IMR-90 (cell line): ENCODE data around the gene B4GALNT2. TPM values are rescaled to one million over a fixed set of nuclear protein-coding genes. Genes with fewer than 3 reads are reported as not detected.

ENCODE experiments used
- ATAC-seq: fragments of 200-7000 bp; cut with Tn5 transposase; 2 replicates; pipeline ENCODE4 v1.9.1; 2020; ENCODE audit warnings: low read depth, mild to moderate bottlenecking, moderate library complexity
- BruUV-seq: library from RNA; stranded (reverse); fragments of 400-500 nt; replicated peaks from 2 replicates; lab custom pipeline; 2021; lab: Mats Ljungman, UMichigan
- CTCF ChIA-PET: fragments of 300-600 bp; formaldehyde crosslinking; extraction: SDS; loops from one replicate; lab custom pipeline; 2021; ENCODE audit warnings: antibody characterized with exemption; lab: Yijun Ruan, JAX
- POLR2A ChIA-PET: fragments of 300-600 bp; sonication (Branson Sonifier 250); formaldehyde crosslinking; loops from one replicate; lab custom pipeline; 2022; ENCODE audit warnings: antibody characterized with exemption; ENCODE audit not compliant: unreplicated experiment; lab: Charles Lee
- DNase-seq: peaks from one replicate; pipeline ENCODE4 v3.0.0; 2013
- H2AFZ ChIP-seq: replicated peaks from 2 replicates; pipeline ENCODE3; 2013; ENCODE audit warnings: low read length, mild to moderate bottlenecking; ENCODE audit not compliant: poor library complexity
- H2AK5ac ChIP-seq: 2 replicates; pipeline ENCODE4 v1.6.1; 2013; ENCODE audit warnings: low read depth, low read length, inconsistent platforms
- H2AK9ac ChIP-seq: replicated peaks from 2 replicates; pipeline ENCODE3; 2013; ENCODE audit warnings: mild to moderate bottlenecking, low read depth, low read length, moderate library complexity; ENCODE audit not compliant: poor library complexity
- H2BK120ac ChIP-seq: 2 replicates; pipeline ENCODE4 v1.6.1; 2013; ENCODE audit warnings: low read depth, low read length, inconsistent platforms
- H2BK15ac ChIP-seq: 3 replicates; pipeline ENCODE4 v1.6.1; 2013; ENCODE audit warnings: low read depth, low read length, inconsistent platforms
- H2BK20ac ChIP-seq: 2 replicates; pipeline ENCODE4 v1.6.1; 2013; ENCODE audit warnings: low read depth, mild to moderate bottlenecking, inconsistent platforms, low read length, moderate library complexity
- H2BK5ac ChIP-seq: 2 replicates; pipeline ENCODE4 v1.6.1; 2013; ENCODE audit warnings: mild to moderate bottlenecking, low read depth, low read length, inconsistent platforms; ENCODE audit not compliant: poor library complexity, severe bottlenecking
- H3K14ac ChIP-seq: replicated peaks from 2 replicates; pipeline ENCODE4 v1.6.1; 2013; ENCODE audit warnings: low read depth, low read length, inconsistent platforms
- H3K18ac ChIP-seq: 2 replicates; pipeline ENCODE4 v1.6.1; 2013; ENCODE audit warnings: low read depth, low read length, control low read depth
- H3K23ac ChIP-seq: 2 replicates; pipeline ENCODE4 v1.6.1; 2013; ENCODE audit warnings: low read depth, low read length, inconsistent platforms
- H3K27ac ChIP-seq: 2 replicates; pipeline ENCODE4 v1.5.1; 2013; ENCODE audit warnings: mild to moderate bottlenecking, control low read depth, low read length; ENCODE audit not compliant: insufficient read depth
- H3K27me3 ChIP-seq: 2 replicates; pipeline ENCODE4 v1.6.1; 2013; ENCODE audit warnings: low read length; ENCODE audit not compliant: control insufficient read depth, insufficient read depth
- H3K36me3 ChIP-seq: 2 replicates; pipeline ENCODE4 v1.6.1; 2013; ENCODE audit warnings: low read length, mixed read lengths; ENCODE audit not compliant: control insufficient read depth, insufficient read depth
- H3K4ac ChIP-seq: 2 replicates; pipeline ENCODE4 v1.6.1; 2013; ENCODE audit warnings: low read depth, low read length, inconsistent platforms
- H3K4me1 ChIP-seq: 2 replicates; pipeline ENCODE4 v1.6.1; 2013; ENCODE audit warnings: low read length, mixed read lengths; ENCODE audit not compliant: control insufficient read depth, insufficient read depth
- H3K4me2 ChIP-seq: 2 replicates; pipeline ENCODE4 v1.6.1; 2013; ENCODE audit warnings: low read depth, mild to moderate bottlenecking, control low read depth, low read length, moderate library complexity
- H3K4me3 ChIP-seq: 2 replicates; pipeline ENCODE4 v1.5.1; 2013; ENCODE audit warnings: low read depth, mild to moderate bottlenecking, control low read depth, low read length, moderate library complexity; ENCODE audit not compliant: insufficient read depth
- H3K56ac ChIP-seq: 2 replicates; pipeline ENCODE4 v1.6.1; 2013; ENCODE audit warnings: low read length, inconsistent platforms; ENCODE audit not compliant: insufficient read depth; ENCODE audit errors: extremely low read depth
- H3K79me1 ChIP-seq, 2 experiments: 2 replicates each; pipeline ENCODE4 v1.6.1; 2013; ENCODE audit warnings: low read length in 2 of 2, inconsistent platforms in 1 of 2, low read depth in 1 of 2
- H3K9ac ChIP-seq: 2 replicates; pipeline ENCODE4 v1.6.1; 2013; ENCODE audit warnings: low read depth, low read length, control low read depth
- H3K9me1 ChIP-seq: 2 replicates; pipeline ENCODE4 v1.6.1; 2013; ENCODE audit warnings: low read length, inconsistent platforms; ENCODE audit not compliant: insufficient read depth
- H3K9me3 ChIP-seq: 2 replicates; pipeline ENCODE4 v1.6.1; 2013; ENCODE audit warnings: low read length; ENCODE audit not compliant: control insufficient read depth, insufficient read depth
- H4K20me1 ChIP-seq: 2 replicates; pipeline ENCODE4 v1.6.1; 2013; ENCODE audit warnings: low read length, inconsistent platforms; ENCODE audit not compliant: insufficient read depth
- H4K5ac ChIP-seq: 2 replicates; pipeline ENCODE4 v1.6.1; 2013; ENCODE audit warnings: mild to moderate bottlenecking, low read depth, low read length, control low read depth
- H4K8ac ChIP-seq, 2 experiments: 2 replicates each; pipeline ENCODE4 v1.6.1; 2013; ENCODE audit warnings: low read depth in 2 of 2, low read length in 2 of 2, control low read depth in 1 of 2, inconsistent platforms in 1 of 2
- H4K91ac ChIP-seq: 2 replicates; pipeline ENCODE4 v1.6.1; 2013; ENCODE audit warnings: low read depth, low read length, inconsistent platforms; ENCODE audit not compliant: insufficient read depth
- BHLHE40 ChIP-seq: fragments of 150-350 bp; IDR thresholded peaks from 2 replicates; pipeline ENCODE4 v1.6.1; 2016; ENCODE audit warnings: mild to moderate bottlenecking, low read depth, low read length
- CEBPB ChIP-seq: IDR thresholded peaks from 2 replicates; pipeline ENCODE4 v1.6.1; 2012; ENCODE audit warnings: low read depth, low read length, improper control_type of control experiment
- CHD1 ChIP-seq: IDR thresholded peaks from 2 replicates; pipeline ENCODE4 v1.6.1; 2012; ENCODE audit warnings: low read depth, low read length, improper control_type of control experiment
- CTCF ChIP-seq: conservative IDR thresholded peaks from 2 replicates; pipeline ENCODE4 v1.5.1; 2012; ENCODE audit warnings: mild to moderate bottlenecking, low read depth, low read length, improper control_type of control experiment
- ELK1 ChIP-seq: fragments of 150-350 bp; IDR thresholded peaks from 2 replicates; pipeline ENCODE4 v1.6.1; 2016; ENCODE audit warnings: low read depth, mild to moderate bottlenecking, low read length, moderate library complexity, borderline replicate concordance
- FOS ChIP-seq: fragments of 150-350 bp; IDR thresholded peaks from 2 replicates; pipeline ENCODE4 v1.6.1; 2016; ENCODE audit warnings: low read depth, low read length
- MAZ ChIP-seq: IDR thresholded peaks from 2 replicates; pipeline ENCODE4 v1.6.1; 2012; ENCODE audit warnings: low read depth, mild to moderate bottlenecking, low read length, improper control_type of control experiment, moderate library complexity, borderline replicate concordance
- MXI1 ChIP-seq: IDR thresholded peaks from 2 replicates; pipeline ENCODE4 v1.6.1; 2012; ENCODE audit warnings: low read depth, mild to moderate bottlenecking, low read length, moderate library complexity, borderline replicate concordance
- NFE2L2 ChIP-seq: fragments of 150-350 bp; IDR thresholded peaks from 2 replicates; pipeline ENCODE4 v1.6.1; 2016; ENCODE audit warnings: low read depth, mild to moderate bottlenecking, low read length
- POLR2A ChIP-seq: IDR thresholded peaks from 2 replicates; pipeline ENCODE4 v1.6.1; 2012; ENCODE audit warnings: mild to moderate bottlenecking, low read depth, low read length
- RCOR1 ChIP-seq: IDR thresholded peaks from 2 replicates; pipeline ENCODE4 v1.6.1; 2012; ENCODE audit warnings: mild to moderate bottlenecking, low read length, improper control_type of control experiment; ENCODE audit not compliant: insufficient replicate concordance
- RFX5 ChIP-seq: IDR thresholded peaks from 2 replicates; pipeline ENCODE4 v1.8.0; 2012; ENCODE audit warnings: low read depth, mild to moderate bottlenecking, low read length, moderate library complexity
- SMC3 ChIP-seq: fragments of 150-350 bp; IDR thresholded peaks from 2 replicates; pipeline ENCODE4 v1.6.1; 2016; ENCODE audit warnings: low read depth, mild to moderate bottlenecking, antibody characterized with exemption, low read length, moderate library complexity
- WGBS, 2 experiments: methylation state at CpG; one replicate each; pipeline versions ENCODE4 v1.1.5 to v1.1.7; 2013; ENCODE audit warnings: missing lambda C conversion rate in 2 of 2; ENCODE audit not compliant: insufficient read length in 1 of 2; ENCODE audit errors: extremely low coverage in 2 of 2; 5-methylcytosine and 5-hydroxymethylcytosine counted together
- dilution Hi-C: fragments of 300-500 bp; cut with HindIII; formaldehyde crosslinking; loops from one replicate; pipeline ENCODE4 v1.14.3; 2018; ENCODE audit warnings: low sequenced_read_pairs; ENCODE audit not compliant: unreplicated experiment
- in situ Hi-C: fragments of 300-500 bp; cut with MboI; formaldehyde crosslinking; loops from 3 replicates; pipeline ENCODE4 v1.14.3; 2019; ENCODE audit warnings: low sequenced_read_pairs, inconsistent platforms, mixed read lengths
- intact Hi-C: fragments of 100-400 bp; cut with micrococcal nuclease; formaldehyde crosslinking; loops from 2 replicates; pipeline ENCODE4 v1.10.0; 2022
- polyA plus RNA-seq, 3 experiments: library from polyadenylated mRNA; depleted of rRNA; stranded (reverse); fragments of >200 nt; gene quantifications; 2 replicates each; pipeline ENCODE4 v1.2.3, GENCODE V29; 2012; ENCODE audit warnings: low replicate concordance in 1 of 3
- total RNA-seq: library from RNA; depleted of rRNA; stranded (reverse); fragments of >200 nt; gene quantifications from 2 replicates; pipeline ENCODE4 v1.2.3, GENCODE V29; 2012

B4GALNT2 gene
- total and polyA plus RNA-seq, 2 of the 4 experiments (the other 2 are of a cell fraction) = not detected

GRCh38 chr17:49191917-49192741 is 59.6 kb downstream of the B4GALNT2 start:
- H2AFZ ChIP-seq = peak overlapping the region; percentile 97
- H3K4me1 ChIP-seq = no peaks in the 10 kb centered on the region
- H4K5ac ChIP-seq = peak overlapping the region; percentile 38
- peak overlapping the region; percentile 57 for H2BK15ac ChIP-seq
- POLR2A ChIA-PET = interaction anchor here (0.5 kb wide), 1 partner anchor 464 kb away, joined by 3 read pairs; the partner anchor contains the start of gene HOXB13
- H3K27me3 ChIP-seq = no peaks in the 10 kb centered on the region
- H3K18ac ChIP-seq = peak overlapping the region; percentile 33
- H3K23ac ChIP-seq = peak overlapping the region; percentile 94
- no peaks in the 10 kb centered on the region for H3K9me3 ChIP-seq
- no peaks in the 10 kb centered on the region for H3K79me1 ChIP-seq
- peak; percentile 97 for TF ChIP-seq FOS
- peak; percentile 89; the same call in 1 of the 2 replicates for TF ChIP-seq ELK1
- TF ChIP-seq POLR2A = peak; percentile 55; the same call in 1 of the 2 replicates
- TF ChIP-seq CEBPB = no peak
- TF ChIP-seq MAZ = no peak; the same call in 1 of the 2 replicates
- peak; percentile 91 for TF ChIP-seq BHLHE40
- no peak for TF ChIP-seq RCOR1
- no peak for TF ChIP-seq RFX5
- TF ChIP-seq CTCF = peak; percentile 35; the same call in 1 of the 2 replicates
- peak; percentile 95; the same call in 1 of the 2 replicates for TF ChIP-seq CHD1
- peak; percentile 96 for TF ChIP-seq MXI1
- TF ChIP-seq SMC3 = 0 out of 2 replicates have a peak, but pooled peaks have one; percentile 4
- TF ChIP-seq NFE2L2 = 0 out of 2 replicates have a peak, but pooled peaks have one; percentile 2
- BruUV-seq = no TSS peak
- DNase-seq (peak; percentile 77), ATAC-seq (peak; percentile 86)
- peak overlapping the region; percentile 90 for H3K4me2 ChIP-seq
- intact Hi-C loops (loop anchor here (5.0 to 10.0 kb wide), 2 partner anchors 35 to 873 kb away; no protein-coding TSS in a partner anchor), in situ Hi-C loops (no loop called here), dilution Hi-C loops (no loop called here)
- peak overlapping the region; percentile 13 to 80 for H4K8ac ChIP-seq
- no peaks in the 10 kb centered on the region for H3K36me3 ChIP-seq
- peak overlapping the region; percentile 64 for H3K56ac ChIP-seq
- H4K20me1 ChIP-seq = peaks cover 3% of the 10 kb centered on the region
- H2BK120ac ChIP-seq = peak overlapping the region; percentile 90
- H3K9me1 ChIP-seq = peaks cover 8% of the 10 kb centered on the region; the same call in 1 of the 2 replicates
- peak overlapping the region; percentile 75 for H4K91ac ChIP-seq
- CTCF ChIA-PET = interaction anchor here (0.7 to 1.7 kb wide), 4 partner anchors 12 to 146 kb away, joined by 3 to 5 read pairs (median 4); no protein-coding TSS in a partner anchor
- H3K27ac ChIP-seq = peak overlapping the region; percentile 82
- H2AK9ac ChIP-seq = peak overlapping the region; percentile 87
- H3K4ac ChIP-seq = peak overlapping the region; percentile 73
- peak overlapping the region; percentile 70 for H3K14ac ChIP-seq
- WGBS, 2 experiments = 0% methylated on average over 25 of the region's 53 CpGs; no CpG with 5 or more reads in 1 of the 2 experiments
- H2BK20ac ChIP-seq = peak overlapping the region; percentile 87
- H2BK5ac ChIP-seq = peak overlapping the region; percentile 76
- H3K9ac ChIP-seq = peak overlapping the region; percentile 74
- H3K4me3 ChIP-seq = peak overlapping the region; percentile 66
- no peak overlapping the region; the same call in 1 of the 2 replicates for H2AK5ac ChIP-seq
